ENCODE measurements around the gene INTS7. TPM values are rescaled to one million over a fixed set of nuclear protein-coding genes. Genes with fewer than 3 reads are reported as not detected.

INTS7 gene
- total RNA-seq, 2 experiments from 2014 or later, result 23.7 to 28.6 TPM

DNA sequence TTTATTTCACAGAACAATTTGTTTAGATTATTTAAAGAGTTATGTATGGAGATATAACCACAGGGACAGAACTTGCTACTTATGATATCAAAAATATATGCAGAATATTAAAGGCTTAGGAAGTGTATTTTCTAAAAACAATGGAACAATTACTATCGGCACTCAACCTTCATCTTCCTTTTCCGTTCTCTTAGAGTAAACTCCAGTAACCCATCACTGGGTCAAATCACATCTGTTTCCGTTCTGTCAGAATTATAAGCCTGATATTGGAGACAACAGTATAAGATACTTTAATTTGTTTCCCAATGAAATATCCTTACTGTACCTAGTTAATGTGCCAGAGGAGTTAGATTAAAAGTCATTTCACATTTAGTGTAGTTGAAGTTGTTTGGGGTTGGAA, 32.4 kb upstream of the INTS7 start:
- intact Hi-C loops (cut with DNase I, micrococcal nuclease), result no loop called here
- no peak for DNase-seq
- no peak for ATAC-seq
- ChIA-PET CTCF (no interaction called here), POLR2A (no interaction called here)
- H3K4me1 Mint-ChIP-seq, result no peaks in the 10 kb centered on the region
- no peaks in the 10 kb centered on the region for H3K27me3 Mint-ChIP-seq
- no peaks in the 10 kb centered on the region for H3K9me3 Mint-ChIP-seq (ENCODE audit: low read depth)
- H3K4me3 Mint-ChIP-seq, result no peak overlapping the region
- H3K27ac Mint-ChIP-seq, result no peak overlapping the region
- H3K36me3 Mint-ChIP-seq (ENCODE audit: low read depth), result peaks cover 65% of the 10 kb centered on the region

DNA sequence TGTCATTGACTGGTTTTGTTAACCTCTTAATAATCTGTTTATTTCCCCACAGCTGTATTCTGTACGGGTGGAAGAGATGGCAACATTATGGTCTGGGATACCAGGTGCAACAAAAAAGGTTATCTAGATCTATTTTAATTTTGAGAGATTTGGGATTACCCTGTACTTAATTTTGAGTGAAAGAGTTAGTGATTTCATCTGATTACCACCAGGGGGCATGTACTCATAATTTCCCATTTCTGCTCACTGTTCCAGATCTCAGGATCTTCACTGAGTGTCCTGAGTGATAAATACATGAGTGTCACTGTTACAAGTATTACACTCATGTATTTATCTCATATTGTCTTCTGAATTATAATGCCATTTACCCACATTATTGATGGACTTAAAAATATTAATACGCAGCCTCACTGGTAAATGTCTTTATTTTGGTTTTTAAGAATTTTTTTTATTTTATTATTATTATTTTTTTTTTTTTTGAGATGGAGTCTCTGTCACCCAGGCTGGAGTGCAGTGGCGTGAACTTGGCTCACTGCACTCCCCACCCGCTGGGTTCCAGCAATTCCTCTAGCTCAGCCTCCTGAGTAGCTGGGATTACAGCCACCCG, 27.6 kb upstream of the INTS7 start:
- H3K9me3 Mint-ChIP-seq (ENCODE audit: low read depth), result no peaks in the 10 kb centered on the region
- H3K27me3 Mint-ChIP-seq, result no peaks in the 10 kb centered on the region
- H3K27ac Mint-ChIP-seq, result no peak overlapping the region
- CTCF ChIA-PET, result interaction anchor here (0.6 to 4.0 kb wide), 23 partner anchors 8 to 394 kb away, joined by 3 to 50 read pairs (median 4); partner anchors contain the start of genes DTL and INTS7
- peaks cover 53% of the 10 kb centered on the region for H3K36me3 Mint-ChIP-seq (ENCODE audit: low read depth)
- no peaks in the 10 kb centered on the region for H3K4me1 Mint-ChIP-seq
- intact Hi-C loops (cut with DNase I, micrococcal nuclease), result loop anchor here (1.0 to 2.0 kb wide), 4 partner anchors 50 to 394 kb away; partner anchors contain the start of gene PPP2R5A (in 1 of the 2)
- ATAC-seq (no peak), DNase-seq (no peak)
- no peak overlapping the region for H3K4me3 Mint-ChIP-seq
- POLR2A ChIA-PET, result no interaction called here

GRCh38 chr1:212060632-212061472, 25.5 kb upstream of the INTS7 start:
- ChIA-PET CTCF (interaction anchor here (0.6 to 1.7 kb wide), 5 partner anchors 9 to 380 kb away, joined by 3 to 5 read pairs (median 4); partner anchors contain the start of genes DTL and INTS7), POLR2A (no interaction called here)
- DNase-seq, result no peak
- no peaks in the 10 kb centered on the region for H3K4me1 Mint-ChIP-seq
- no peak overlapping the region for H3K27ac Mint-ChIP-seq
- peaks cover 56% of the 10 kb centered on the region for H3K36me3 Mint-ChIP-seq (ENCODE audit: low read depth)
- peaks cover 6% of the 10 kb centered on the region for H3K9me3 Mint-ChIP-seq (ENCODE audit: low read depth)
- H3K27me3 Mint-ChIP-seq, result no peaks in the 10 kb centered on the region
- intact Hi-C loops (cut with DNase I, micrococcal nuclease), result no loop called here
- peak; percentile 19 for ATAC-seq
- H3K4me3 Mint-ChIP-seq, result no peak overlapping the region

DNA sequence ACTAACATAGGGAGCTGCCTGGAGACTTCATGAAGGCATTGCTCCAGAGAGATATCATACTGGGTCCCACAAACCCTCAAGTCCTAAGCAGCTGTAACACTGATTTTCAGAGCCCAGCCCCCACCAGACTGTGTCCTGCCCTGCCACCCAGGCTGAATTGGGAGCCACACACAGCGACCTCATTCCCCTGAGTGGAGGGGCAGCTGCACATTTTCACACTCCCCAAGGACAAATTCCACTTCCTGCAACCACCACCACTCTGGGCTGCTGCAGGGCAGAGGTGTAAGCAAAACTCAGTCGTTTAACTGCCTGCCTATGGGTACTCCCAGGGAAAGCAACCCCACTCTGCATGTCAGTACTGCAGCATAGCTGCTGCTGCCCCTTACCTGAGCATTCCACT, 20.0 kb upstream of the INTS7 start:
- Mint-ChIP-seq H3K27me3 (no peaks in the 10 kb centered on the region), H3K27ac (no peak overlapping the region), H3K4me1 (no peaks in the 10 kb centered on the region), H3K9me3 (ENCODE audit: low read depth) (peaks cover 12% of the 10 kb centered on the region), H3K36me3 (ENCODE audit: low read depth) (peaks cover 79% of the 10 kb centered on the region), H3K4me3 (no peak overlapping the region)
- POLR2A ChIA-PET, result no interaction called here
- DNase-seq (no peak), ATAC-seq (no peak)
- intact Hi-C loops (cut with DNase I, micrococcal nuclease), result no loop called here
- CTCF ChIA-PET, result interaction anchor here (0.5 to 1.5 kb wide), 2 partner anchors 22 to 375 kb away, joined by 3 to 4 read pairs; no protein-coding TSS in a partner anchor

GRCh38 chr1:212053993-212054392, 18.6 kb upstream of the INTS7 start:
- POLR2A ChIA-PET, result interaction anchor here (0.7 kb wide), 1 partner anchor 373 kb away, joined by 4 read pairs; no protein-coding TSS in a partner anchor
- DNase-seq (no peak), ATAC-seq (no peak)
- Mint-ChIP-seq H3K27me3 (no peaks in the 10 kb centered on the region), H3K36me3 (ENCODE audit: low read depth) (peaks cover 86% of the 10 kb centered on the region), H3K4me3 (no peak overlapping the region), H3K9me3 (ENCODE audit: low read depth) (peaks cover 12% of the 10 kb centered on the region), H3K27ac (peak overlapping the region; percentile 16), H3K4me1 (no peaks in the 10 kb centered on the region)
- CTCF ChIA-PET, result interaction anchor here (1.1 to 1.5 kb wide), 2 partner anchors 19 to 373 kb away, joined by 3 to 4 read pairs; no protein-coding TSS in a partner anchor
- intact Hi-C loops (cut with DNase I, micrococcal nuclease), result no loop called here

GRCh38 chr1:212045981-212046380, 10.6 kb upstream of the INTS7 start:
- Mint-ChIP-seq H3K27ac (no peak overlapping the region), H3K9me3 (ENCODE audit: low read depth) (no peaks in the 10 kb centered on the region), H3K36me3 (ENCODE audit: low read depth) (peaks cover 60% of the 10 kb centered on the region), H3K4me3 (no peak overlapping the region), H3K4me1 (peaks cover 4% of the 10 kb centered on the region), H3K27me3 (peaks cover under 1% of the 10 kb centered on the region)
- ChIA-PET CTCF (interaction anchor here (0.6 to 2.7 kb wide), 3 partner anchors 10 to 596 kb away, joined by 3 to 20 read pairs (median 4); partner anchors contain the start of genes DTL and INTS7), POLR2A (interaction anchor here (0.6 kb wide), 1 partner anchor 113 kb away, joined by 3 read pairs; no protein-coding TSS in a partner anchor)
- DNase-seq (no peak), ATAC-seq (no peak)
- intact Hi-C loops (cut with DNase I, micrococcal nuclease), result no loop called here

GRCh38 chr1:212044851-212045250, 9.5 kb upstream of the INTS7 start:
- Mint-ChIP-seq H3K27me3 (peaks cover 3% of the 10 kb centered on the region), H3K27ac (no peak overlapping the region), H3K36me3 (ENCODE audit: low read depth) (peaks cover 56% of the 10 kb centered on the region), H3K4me3 (no peak overlapping the region), H3K4me1 (peaks cover 10% of the 10 kb centered on the region), H3K9me3 (ENCODE audit: low read depth) (no peaks in the 10 kb centered on the region)
- POLR2A ChIA-PET, result no interaction called here
- ATAC-seq, result no peak
- CTCF ChIA-PET, result interaction anchor here (1.5 to 1.9 kb wide), 2 partner anchors 9 to 17 kb away, joined by 6 to 7 read pairs; partner anchors contain the start of genes DTL and INTS7
- DNase-seq, result no peak
- intact Hi-C loops (cut with DNase I, micrococcal nuclease), result no loop called here

DNA sequence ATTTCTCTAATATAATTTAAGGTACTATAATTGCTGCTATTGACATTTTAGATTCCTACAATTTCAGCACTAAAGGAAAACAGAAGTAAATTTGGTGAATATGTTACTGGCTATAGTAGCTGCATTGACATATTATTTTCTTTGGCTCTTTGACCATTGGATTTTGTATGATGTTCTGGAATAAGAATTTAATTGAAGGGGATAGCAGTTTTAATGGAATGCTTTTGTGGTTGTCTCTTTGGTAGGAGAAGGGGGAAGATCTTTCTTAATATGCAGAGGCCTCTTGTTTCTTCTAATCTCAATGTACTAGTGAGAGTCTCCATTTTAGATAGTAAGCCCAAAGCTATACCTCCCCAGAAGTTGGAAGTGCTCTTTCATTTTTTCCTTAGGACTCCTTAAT, 7.1 kb upstream of the INTS7 start:
- peaks cover 3% of the 10 kb centered on the region for H3K27me3 Mint-ChIP-seq
- H3K27ac Mint-ChIP-seq, result no peak overlapping the region
- intact Hi-C loops (cut with DNase I, micrococcal nuclease), result no loop called here
- H3K4me3 Mint-ChIP-seq, result no peak overlapping the region
- ChIA-PET POLR2A (no interaction called here), CTCF (no interaction called here)
- no peak for DNase-seq
- no peak for ATAC-seq
- peaks cover 56% of the 10 kb centered on the region for H3K36me3 Mint-ChIP-seq (ENCODE audit: low read depth)
- H3K9me3 Mint-ChIP-seq (ENCODE audit: low read depth), result no peaks in the 10 kb centered on the region
- peaks cover 24% of the 10 kb centered on the region for H3K4me1 Mint-ChIP-seq

GRCh38 chr1:212040629-212041412, 5.5 kb upstream of the INTS7 start:
- intact Hi-C loops (cut with DNase I, micrococcal nuclease), result no loop called here

DNA sequence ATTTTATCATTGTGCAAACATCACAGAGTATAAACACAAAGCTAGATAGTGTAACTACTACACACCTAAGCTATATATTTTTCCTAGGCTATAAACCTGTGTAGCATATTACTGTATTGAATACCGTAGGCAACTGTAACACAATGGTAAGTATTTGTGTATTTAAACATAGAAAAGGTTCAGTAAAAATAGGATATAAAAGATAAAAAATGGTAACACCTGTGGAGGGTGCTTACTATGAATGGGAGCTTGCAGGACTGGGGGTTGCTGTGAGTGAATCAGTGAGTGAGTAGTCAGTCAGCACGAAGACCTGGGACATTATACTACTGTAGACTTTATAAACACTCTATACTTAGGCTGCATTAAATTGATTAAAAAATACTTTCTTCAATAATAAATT, 4.3 kb upstream of the INTS7 start:
- Mint-ChIP-seq H3K4me3 (no peak overlapping the region), H3K4me1 (peaks cover 30% of the 10 kb centered on the region), H3K9me3 (ENCODE audit: low read depth) (no peaks in the 10 kb centered on the region), H3K27me3 (peaks cover 3% of the 10 kb centered on the region), H3K27ac (no peak overlapping the region), H3K36me3 (ENCODE audit: low read depth) (peaks cover 49% of the 10 kb centered on the region)
- ATAC-seq, result no peak
- ChIA-PET CTCF (interaction anchor here (0.6 to 2.1 kb wide), 7 partner anchors 8 to 359 kb away, joined by 3 to 6 read pairs (median 3); no protein-coding TSS in a partner anchor), POLR2A (no interaction called here)
- DNase-seq, result no peak
- intact Hi-C loops (cut with DNase I, micrococcal nuclease), result loop anchor here (5.0 to 10.0 kb wide), 6 partner anchors 207 to 655 kb away; partner anchors contain the start of genes ATF3 (in 1 of the 2), LPGAT1 (in 1 of the 2) and SLC30A1 (in 1 of the 2)

More at GRCh38 chr1:212040629-212041412, 5.5 kb upstream of the INTS7 start:
- H3K4me3 Mint-ChIP-seq, result peak overlapping the region; percentile 11
- H3K27me3 Mint-ChIP-seq, result peaks cover 3% of the 10 kb centered on the region
- POLR2A ChIA-PET, result interaction anchor here (0.8 kb wide), 1 partner anchor 14 kb away, joined by 7 read pairs; no protein-coding TSS in a partner anchor
- H3K4me1 Mint-ChIP-seq, result peaks cover 30% of the 10 kb centered on the region
- no peaks in the 10 kb centered on the region for H3K9me3 Mint-ChIP-seq (ENCODE audit: low read depth)
- ATAC-seq (no peak), DNase-seq (no peak)
- H3K36me3 Mint-ChIP-seq (ENCODE audit: low read depth), result peaks cover 58% of the 10 kb centered on the region
- no peak overlapping the region for H3K27ac Mint-ChIP-seq
- CTCF ChIA-PET, result interaction anchor here (0.9 to 2.1 kb wide), 2 partner anchors 30 to 360 kb away, joined by 3 to 6 read pairs; no protein-coding TSS in a partner anchor
